Midbrain (tissue), 1 donor: ENCODE measurements around the gene MTNR1A.

ENCODE experiments used
- DNase-seq: peaks from one replicate; lab custom pipeline; 2025; lab: John Stamatoyannopoulos, UW

MTNR1A gene

DNA sequence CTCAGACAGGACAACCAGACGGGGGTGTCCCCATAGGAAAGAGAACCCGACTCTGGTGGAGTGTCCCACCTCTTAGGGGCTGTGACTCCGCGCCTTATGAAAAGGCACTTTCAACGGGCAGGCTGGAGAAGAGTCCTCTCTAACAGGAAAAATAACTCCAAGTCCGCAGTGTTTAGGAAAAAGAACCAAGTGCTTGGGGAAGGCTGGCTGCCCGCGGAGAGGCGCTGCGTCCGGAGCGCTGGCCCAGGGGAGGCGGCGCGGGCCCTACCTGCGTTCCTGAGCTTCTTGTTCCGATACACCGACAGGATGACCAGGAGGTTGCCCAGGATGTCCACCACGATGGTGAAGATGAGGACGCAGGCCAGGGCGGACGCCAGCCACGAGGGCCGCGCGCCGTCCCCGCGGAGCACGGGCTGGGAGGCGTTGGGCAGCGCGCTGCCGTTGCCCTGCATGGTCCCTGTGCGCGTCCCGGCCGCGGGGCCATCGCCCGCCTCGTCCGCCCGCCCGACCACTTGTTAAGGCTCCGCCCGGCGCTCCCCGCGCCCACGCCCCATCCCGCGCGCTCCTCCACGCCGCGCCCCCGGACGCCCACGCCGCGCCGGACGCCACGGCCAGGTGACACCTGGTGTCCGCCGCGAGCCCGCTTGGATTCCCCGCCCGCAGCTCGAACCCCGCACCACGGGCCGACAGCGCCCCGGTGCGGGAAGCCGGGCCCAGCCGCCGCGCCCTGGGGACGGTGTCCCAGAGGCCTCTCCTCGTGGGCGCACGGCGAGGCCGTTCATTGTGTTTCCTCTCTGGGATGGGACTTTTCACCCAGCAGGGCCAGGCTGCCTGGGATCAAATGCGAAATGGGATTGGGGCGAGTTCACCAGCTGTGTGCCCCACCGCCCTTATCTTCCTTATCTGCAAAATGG lies at the start of gene MTNR1A:
TSS of gene MTNR1A (minus strand) at position 654 of the 914 bp plus-strand sequence. CDS start at position 452, 202 bp downstream.
- DNase-seq = no peak

DNA sequence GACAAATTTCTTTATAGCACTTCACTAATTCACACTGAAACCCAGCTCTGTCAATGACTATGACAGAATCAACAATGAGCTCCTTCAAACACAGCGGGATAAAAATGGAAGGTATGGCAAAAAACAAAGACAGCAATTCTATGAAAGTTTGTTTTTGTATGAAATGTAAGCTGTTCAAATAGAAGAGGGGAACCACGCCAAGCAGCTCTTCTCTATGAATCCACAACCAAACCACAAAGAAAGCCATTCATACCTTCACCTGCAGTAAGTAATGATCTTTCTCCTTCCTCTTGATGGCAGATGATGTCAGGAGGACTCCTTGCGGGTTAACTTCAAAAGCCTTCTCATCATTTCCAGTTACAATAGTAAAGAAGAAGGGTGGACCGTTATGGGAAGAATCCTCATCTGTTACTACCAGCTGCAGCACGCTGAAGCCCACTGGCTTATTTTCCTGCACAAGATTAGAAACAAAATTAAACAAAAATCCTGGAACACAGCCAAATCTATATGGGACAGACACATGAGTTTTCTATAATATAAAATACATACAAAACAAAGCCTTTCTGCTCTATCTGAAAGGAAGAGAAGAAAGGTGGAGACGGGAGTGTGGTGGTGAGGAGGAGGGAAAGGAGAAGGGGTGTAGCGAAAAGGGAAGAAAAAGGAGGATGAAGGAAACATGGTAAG lies 48.9 kb upstream of the MTNR1A start:
- DNase-seq = no peak

DNA sequence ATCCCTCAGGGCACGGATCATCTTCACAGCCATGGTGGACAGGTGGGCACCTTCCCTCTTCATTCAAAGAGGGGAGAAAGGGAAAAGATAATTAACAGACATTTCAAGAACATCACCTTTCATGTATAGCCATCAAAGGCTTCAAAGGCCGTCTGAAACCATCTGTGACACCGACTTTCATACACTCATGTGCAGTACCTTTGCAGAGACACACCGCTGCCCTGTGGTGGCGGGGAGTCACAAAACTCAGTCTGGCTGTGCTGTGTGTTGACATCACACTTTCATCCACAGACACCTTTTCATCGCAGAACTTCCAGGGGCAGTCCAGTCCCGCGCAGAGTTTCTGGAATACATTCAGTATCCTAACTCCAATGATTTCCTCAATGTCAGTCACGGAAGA lies 47.6 kb upstream of the MTNR1A start:
- no peak for DNase-seq

DNA sequence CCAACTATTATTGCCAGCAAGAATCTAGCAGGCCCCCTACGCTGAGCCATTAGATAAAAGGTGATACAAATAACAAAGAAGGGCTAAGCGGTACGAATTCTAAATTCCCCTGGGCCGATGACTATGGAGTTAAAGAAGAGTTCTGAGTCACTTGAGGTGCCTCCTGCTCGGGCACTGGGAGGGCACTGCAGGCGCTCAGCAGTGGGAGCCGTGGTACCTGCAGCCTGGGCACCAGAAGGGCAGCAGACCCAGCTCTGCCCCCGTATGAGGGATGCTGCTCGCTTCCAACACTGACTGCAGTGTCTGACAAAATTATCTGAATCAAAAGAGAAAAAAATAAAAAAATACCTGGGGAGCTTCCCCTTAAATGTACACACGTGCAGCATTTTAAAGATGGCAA lies 44.1 kb upstream of the MTNR1A start:
- DNase-seq = no peak

DNA sequence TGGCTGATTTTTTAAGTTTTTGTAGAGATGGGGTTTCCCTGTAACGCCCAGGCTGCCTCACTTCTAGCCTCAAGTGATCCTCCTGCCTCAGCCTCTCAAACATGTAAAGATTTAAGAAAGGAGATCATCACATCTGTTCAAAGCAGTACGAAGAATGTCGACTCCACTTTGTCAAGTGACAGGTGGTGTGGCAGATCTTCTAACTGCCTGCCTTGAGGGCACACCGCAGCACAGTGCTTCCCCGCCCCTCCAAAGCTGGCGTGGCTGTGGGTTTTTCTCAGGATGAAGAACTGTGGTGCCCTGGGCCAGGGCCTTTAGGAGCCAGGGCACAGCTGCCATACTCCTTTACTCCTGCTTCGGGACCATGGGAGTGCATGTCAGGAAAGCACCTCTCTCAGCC lies 43.3 kb upstream of the MTNR1A start:
- DNase-seq = no peak

DNA sequence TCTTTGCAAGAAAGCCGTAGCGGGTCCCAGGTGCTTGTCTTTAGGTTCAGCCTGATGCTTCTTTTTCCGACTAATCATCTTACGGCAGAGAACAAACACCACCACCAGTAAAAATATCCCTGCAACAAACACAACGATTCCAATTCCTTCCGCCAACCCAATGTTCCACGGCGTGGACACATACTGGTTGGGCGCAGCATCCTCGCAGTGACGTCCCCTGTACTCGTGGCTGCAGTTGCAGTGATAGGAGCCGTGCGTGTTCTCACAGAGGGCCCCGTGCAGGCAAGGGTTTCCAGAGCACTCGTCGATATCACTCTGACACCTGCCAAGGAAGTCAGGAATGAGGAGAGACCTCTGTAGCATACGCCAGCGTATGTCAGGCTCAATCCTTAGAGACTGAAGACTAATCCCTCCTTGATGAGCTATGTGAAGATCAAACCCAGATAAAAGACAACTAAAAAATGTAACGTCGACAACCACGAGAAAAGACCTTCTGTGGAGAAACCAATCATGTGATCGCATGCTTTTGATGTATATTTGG lies 41.6 kb upstream of the MTNR1A start:
- no peak for DNase-seq

DNA sequence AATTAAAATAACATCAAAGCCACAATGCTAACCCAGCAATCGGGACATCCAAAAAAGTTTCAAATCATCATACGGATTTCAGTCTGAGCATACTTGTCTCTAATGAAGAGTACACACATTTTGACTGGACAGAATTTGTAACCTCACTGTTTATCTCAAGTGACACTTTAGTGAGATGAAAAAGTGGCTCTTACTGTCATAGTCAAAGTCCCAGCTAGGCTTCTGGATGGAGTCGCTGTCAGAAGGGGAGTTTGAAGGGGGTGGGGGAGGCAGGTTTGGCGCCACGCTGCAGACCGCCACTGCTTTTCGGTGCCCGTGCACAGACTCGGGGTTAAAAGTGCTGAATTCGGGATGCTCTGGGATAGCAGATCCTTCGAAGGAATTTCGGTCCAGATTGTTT lies 41.0 kb upstream of the MTNR1A start:
- DNase-seq = no peak

DNA sequence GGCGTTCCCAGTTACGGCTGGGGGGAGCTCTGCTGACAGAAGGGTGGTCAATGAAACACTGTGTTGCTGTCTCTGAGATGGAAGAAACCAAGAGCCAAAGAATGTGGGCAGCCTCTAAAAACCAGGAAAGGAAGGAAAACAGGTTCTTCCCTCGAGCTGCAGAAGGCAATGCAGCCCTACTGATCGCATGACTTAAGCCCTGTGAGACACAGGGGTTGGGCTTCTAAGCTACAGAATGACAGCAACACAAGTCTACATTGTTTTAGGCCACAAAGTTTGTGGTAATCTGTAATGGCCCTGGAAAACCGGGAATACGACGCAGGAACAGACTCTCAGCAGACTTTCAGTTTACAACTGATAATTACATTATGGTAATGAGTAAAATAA lies 38.2 kb upstream of the MTNR1A start:
- DNase-seq = no peak

DNA sequence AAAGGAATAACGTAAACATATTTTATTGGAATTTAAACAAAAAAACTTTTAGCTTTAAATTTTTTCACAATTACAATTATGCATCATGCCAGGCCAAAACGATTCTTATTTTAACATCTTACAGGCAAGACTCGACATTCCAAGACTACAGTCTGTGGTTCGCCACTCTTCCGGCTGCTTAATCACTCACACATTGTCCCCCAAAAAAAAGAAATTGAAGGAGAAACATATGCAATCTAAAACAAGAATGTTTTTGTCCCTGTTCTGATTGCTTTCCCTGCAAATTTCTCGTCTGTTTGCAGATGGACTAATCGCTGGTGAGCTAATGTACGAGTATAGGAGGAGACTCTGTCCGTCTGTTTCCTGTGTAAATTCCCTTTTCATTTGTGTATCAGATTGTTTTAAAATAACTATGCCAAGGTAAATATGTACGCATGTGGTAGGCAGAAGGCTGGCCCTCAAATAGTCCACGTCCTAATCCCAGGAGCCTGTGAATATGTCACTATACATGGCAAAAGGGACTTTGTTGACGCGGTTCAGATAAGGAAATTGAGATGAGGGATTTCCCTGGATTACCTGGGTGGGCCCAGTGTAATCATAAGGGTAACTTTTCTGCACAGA lies 37.7 kb upstream of the MTNR1A start:
- no peak for DNase-seq

DNA sequence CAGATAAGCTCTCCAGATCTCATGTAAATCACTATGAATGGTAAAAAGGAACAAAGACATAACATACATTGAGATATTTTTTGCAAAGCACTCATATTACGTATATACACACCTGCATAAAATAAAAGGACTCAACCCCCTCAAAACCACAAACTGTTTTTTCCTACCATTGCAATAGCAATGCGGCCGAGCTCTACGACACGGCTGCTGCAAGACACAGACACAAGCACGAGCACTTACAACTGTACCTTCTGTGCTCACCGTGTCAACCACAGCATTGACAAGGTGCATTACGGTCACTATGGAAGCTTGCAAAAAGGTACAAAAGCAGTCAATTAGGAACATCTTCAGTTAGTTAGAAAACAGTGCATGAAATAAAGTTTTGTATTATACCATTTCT lies 37.1 kb upstream of the MTNR1A start:
- DNase-seq = no peak

DNA sequence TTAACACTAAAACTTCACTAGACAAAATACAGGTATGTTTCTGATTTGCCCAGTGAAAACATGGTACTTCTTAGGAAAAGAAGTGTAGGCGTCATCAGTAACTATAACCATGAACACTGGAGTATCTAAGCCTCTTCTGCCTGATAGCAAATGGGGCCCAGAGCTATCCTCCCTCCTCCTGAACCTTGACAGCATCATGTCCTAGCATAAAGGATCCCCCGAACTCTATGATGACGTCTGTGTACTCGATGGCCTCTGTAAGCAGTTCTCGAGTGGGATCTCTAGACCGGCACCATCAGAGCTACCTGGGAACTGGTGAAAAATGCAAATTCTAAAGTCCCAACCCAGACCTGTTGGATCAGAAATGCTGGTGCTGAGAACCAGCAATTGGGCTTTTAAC lies 36.3 kb upstream of the MTNR1A start:
- DNase-seq = no peak

DNA sequence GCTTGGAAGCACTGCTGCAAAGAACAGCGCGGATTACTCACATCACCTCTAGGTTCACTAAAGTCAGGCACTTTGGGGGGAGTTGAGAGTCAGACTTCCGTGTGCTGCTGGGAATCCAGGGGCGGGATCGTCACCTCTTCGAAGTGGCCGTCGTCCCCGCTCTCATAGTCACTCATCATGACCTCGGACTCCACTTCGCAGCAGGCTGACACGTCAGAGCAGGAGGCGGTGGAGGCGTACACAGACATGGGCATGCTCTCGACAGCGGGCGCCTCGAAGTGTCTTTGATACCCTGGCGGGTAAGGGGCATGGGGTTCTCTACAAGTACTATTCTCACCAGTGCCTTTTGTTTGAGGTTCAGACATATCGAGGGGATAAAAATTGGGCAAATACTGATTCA lies 33.1 kb upstream of the MTNR1A start:
- no peak for DNase-seq

DNA sequence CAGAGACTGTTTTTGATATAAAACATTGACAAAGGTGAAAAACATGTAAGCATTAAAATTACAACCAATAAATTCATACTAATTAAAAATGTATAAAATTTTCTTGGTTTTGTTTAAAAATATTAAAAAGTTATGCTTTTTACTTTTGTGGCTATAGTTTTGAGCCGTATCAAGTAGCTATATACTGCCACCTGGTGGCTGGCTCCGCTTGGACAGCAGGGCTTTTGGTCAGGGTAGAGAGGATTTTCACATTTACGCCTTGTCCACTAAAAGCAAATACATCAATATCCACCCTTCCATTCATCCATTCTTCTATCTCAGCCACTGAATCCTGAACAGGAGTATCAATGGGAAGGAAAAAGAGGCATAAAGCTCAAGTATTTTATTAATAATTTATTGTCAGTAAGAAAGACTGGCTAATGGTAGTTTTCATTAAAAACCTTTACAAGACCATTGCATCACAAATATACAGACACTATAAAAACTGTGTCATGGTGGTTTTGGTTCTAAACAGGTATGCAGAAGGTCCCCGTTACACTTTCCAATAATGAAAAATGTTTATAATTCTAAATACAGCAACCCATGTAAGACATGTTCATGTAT lies 32.1 kb upstream of the MTNR1A start:
- DNase-seq = peak; percentile 31

DNA sequence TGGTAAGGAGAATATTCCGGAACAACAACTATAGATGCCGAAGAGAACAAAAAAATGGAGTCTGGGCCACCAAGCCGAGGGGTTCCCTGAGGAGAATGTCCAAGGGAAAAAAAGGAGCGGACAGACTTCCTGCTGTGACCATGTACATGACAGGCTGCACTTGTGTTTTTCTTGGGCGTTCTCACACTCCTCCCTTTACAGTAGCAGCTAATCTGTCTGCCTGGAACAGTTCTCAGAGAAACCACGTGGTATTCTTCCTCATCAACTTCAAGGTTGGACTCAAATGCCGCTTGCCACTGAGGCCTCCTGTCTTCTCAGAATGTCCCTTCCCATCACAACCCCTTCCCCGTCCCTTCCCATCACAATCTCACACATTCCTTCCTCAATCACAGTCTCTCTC lies 30.8 kb upstream of the MTNR1A start:
- DNase-seq = no peak

DNA sequence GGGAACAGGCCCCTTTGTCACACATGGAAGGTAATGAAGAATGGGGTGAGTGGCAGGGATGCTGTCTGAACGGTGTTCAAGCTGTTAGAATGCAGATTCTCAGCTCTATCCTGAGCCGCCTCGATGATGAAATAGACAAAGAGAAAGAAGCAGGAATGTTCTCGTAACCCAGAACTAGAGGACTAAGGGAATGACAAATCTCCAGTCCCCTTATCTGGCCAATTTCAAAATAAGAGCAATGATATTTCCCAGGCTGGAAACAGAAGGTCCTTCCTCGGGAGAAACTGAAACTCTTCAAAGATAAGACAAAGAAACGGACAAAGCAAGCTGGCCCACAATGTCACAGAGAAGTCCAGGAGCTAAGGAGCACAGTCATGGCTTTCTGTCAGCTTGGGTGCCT lies 29.5 kb upstream of the MTNR1A start:
- DNase-seq = no peak

DNA sequence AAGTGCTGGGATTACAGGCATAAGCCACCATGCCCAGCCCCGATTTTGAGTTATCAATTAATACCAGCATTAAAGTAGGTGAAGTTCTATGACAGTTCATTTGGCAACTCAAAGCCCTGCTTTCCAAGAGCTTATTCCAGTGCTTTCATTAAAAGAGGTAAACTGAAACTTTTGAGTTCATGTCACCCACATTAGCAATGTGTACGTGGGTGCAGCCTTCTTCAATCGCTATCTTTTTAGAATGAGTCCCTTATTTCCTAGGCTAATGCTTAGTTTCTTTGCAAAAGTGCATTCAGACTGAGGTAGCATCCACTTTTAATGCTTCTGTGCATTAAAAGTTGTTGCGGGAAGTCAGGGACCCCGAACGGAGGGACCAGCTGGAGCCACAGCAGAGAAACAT lies 26.1 kb upstream of the MTNR1A start:
- no peak for DNase-seq

DNA sequence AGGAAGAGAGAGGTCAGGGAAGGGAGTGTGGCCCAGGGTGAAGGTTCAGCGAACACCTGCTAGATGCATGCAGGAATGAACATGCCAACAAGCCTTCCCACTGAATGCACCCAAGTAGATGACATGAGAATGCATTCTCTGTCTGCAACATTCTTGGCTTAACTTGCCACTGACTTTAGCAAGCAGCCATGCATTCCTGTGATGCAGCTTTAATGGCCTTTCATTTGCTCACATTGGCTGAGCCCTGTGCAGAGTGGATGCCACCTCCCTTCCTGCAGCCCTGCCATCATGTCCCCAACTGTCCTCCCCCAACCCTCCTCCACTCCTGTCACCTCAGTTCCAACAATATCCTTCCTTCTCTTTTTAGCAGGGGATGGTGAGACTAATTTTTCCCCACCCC lies 25.3 kb upstream of the MTNR1A start:
- DNase-seq = no peak

DNA sequence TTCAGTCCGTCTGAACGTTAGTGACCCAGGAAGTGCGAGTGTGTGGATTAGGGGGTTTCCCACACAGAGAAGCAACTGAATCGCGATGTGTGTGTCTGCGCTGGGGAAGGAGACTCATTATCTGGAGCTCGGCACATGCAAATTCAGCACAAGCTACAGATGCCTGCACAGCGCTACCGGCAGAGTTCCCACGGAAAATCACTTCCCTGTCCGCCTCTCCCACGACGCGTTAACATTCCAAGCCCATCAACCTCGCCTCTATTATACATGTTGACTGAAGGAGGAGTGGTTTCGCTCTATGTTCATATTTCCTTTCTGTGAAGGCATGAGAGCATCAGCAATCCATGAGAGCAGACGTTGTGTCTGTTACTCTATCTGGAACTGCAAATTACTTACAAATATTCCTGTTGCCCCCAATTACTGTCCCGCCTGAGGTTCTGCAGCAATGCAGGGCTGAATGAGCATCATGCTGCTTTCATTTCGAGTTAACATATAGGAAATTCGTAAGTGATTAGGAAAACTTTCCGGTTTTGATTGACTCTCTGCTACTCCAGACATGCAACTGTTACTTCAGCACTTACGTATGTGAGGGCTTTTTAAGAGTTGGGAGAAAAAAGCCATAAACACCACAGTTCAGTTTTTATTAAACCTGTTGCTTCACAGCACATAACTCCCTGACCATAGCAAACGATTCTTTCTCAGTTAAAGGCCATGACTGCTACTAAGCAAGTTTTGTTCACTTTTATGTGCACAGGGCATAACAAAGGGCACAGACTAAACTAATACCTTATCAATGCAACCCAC lies 15.0 kb upstream of the MTNR1A start:
- no peak for DNase-seq

DNA sequence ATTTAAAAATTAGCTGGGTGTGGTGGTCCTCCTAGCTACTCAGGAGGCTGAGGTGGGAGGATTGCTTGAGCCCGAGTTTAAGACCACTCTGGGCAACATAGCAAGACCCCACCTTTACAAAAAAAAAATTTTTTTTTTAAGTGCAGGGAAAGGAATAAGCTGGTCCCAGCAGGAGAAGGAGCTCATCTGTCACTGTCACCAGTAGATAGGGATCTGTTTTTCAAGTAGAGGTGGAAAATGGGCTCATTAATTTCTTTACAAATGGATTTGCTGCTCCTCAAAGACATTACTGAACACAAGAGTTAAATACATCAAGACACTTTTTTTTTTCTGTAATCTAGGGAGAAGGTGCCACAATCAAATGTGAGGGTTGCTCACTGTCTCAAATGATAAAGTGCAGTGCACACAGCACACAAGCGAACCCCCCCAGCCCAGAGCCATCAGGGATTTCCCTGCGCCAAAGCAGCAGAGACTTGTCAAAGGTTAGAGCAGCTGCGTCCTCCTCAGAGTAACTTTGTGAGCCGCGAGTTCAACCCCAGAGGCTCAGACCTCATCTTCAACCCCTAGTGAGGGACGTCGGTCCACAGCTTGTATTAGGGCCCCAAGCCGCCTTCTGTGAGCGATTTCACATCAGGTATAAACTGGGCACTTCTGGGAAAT lies 14.3 kb upstream of the MTNR1A start:
- DNase-seq = no peak

DNA sequence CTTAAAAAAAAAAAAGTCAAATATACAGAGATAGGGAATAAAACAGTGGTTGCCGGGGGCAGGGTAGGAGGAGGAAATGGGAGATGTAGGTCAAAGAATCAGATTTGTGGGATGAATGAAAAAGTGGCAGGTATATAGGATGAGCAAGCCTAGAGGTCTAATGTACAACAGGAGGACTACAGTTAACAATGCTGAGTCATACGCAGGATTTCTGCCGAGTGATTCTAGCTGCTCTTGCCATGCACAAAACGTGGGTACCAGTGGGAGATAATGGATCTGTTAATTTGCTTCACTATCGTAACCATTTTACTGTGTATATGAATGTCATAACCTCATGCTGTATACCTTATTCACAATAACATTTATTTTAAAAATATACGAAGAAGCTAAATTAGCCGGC lies 10.7 kb upstream of the MTNR1A start:
- no peak for DNase-seq

DNA sequence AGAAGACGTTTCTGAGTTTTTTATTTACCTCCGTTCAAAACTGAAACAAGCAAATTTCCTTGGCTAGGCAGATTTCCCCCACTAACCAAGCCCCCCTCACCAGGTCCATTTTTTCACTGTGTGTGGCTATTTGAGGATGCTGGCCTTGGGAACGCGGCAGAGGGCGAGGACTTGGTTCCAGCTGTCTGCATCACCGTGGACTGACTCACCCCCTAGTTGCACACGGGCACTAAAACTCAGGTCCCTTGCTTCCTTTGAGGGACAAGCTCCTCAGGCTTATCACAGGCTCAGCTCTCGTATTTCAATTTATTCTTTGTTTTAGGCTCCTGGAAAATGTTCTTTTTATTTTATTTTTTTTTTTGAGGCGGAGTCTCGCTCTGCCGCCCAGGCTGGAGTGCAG lies 8.4 kb upstream of the MTNR1A start:
- no peak for DNase-seq
